GM12801 (cell line): ENCODE data around the gene ADAMTSL1.

Source experiments
- TF ChIP-seq, protein P1 (sequence below): IDR thresholded peaks from one replicate; pipeline ENCODE4 v1.5.1; 2011; ENCODE audit warnings: control low read depth; ENCODE audit not compliant: insufficient read length; ENCODE audit errors: extremely low read depth

The ADAMTSL1 gene

DNA sequence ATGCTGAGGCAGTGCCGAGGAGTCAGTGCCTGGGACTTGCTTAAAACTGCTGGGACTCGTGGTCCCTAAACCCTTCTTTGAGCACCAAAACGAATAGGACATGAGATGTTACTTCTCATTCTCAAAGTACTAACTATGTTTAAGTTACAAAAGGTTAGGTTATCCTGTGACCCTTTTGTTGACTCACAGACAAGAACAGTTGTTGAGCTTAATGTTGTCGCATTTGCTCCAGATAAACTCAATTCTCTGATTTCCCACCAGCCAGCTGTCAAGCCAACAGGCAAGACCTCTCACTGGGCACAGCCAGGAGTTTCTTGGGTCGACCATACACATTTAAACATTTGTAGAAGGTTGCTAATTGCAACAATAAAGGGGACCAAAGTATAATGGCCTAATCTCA is 249.4 kb downstream of the ADAMTSL1 start:
- TF ChIP-seq, protein P1, sequence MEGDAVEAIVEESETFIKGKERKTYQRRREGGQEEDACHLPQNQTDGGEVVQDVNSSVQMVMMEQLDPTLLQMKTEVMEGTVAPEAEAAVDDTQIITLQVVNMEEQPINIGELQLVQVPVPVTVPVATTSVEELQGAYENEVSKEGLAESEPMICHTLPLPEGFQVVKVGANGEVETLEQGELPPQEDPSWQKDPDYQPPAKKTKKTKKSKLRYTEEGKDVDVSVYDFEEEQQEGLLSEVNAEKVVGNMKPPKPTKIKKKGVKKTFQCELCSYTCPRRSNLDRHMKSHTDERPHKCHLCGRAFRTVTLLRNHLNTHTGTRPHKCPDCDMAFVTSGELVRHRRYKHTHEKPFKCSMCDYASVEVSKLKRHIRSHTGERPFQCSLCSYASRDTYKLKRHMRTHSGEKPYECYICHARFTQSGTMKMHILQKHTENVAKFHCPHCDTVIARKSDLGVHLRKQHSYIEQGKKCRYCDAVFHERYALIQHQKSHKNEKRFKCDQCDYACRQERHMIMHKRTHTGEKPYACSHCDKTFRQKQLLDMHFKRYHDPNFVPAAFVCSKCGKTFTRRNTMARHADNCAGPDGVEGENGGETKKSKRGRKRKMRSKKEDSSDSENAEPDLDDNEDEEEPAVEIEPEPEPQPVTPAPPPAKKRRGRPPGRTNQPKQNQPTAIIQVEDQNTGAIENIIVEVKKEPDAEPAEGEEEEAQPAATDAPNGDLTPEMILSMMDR: no peak

DNA sequence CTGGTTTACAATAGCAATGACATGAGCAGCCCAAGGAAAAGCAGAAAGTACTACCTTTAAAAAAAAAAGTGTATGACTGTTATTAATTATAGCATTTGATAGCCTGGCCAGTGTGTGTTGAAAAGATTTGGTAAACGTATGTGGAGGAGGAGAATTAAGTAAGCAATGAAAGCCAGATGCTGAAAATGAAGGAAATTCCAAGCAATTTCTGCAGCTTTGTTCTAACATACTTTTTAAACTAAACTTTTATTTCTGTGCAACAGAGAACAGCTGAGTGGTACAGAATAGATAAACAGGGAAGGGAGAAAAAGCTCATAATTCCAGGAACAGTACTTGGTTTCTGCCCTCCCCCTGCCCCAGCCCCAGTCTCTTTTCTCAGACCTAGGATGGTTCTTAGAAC is 252.6 kb downstream of the ADAMTSL1 start:
- TF ChIP-seq, protein P1: no peak

DNA sequence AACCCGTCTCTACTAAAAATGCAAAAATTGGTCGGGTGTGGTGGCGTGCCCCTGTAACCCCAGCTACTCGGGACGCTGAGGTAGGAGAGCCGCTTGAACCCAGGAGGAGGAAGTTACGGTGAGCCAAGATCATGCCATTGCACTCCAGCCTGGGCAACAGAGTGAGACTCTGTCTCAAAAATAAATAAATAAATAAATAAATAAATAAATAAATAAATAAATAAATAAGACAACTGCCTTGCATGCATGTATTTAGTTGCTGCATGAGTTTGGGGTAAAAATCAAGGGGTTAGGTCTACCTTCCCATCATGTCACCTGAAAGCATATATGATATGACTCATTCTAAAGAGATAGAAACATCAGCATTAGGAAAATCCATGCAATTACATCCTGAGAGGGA is 254.0 kb downstream of the ADAMTSL1 start:
- TF ChIP-seq, protein P1: no peak

DNA sequence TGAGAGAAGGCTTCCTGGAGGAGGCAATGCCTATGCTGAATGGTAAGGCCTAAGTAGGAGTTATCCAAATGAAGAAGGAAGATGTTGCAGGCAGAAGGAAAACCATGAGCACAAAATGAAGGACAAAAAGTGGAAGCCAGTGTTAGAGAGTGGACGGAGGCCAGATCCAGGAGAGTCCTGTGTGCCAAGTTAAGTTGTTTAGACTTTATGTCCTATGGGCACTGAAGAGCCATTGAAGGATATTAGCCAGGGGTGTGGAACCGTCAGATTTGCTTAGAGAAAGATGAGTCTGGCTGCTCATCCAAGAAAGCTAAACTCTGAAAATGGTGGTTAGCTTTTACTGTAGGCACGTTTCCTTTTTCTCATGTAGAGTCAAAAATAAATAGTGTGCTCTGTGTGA is 254.7 kb downstream of the ADAMTSL1 start:
- TF ChIP-seq, protein P1: no peak

DNA sequence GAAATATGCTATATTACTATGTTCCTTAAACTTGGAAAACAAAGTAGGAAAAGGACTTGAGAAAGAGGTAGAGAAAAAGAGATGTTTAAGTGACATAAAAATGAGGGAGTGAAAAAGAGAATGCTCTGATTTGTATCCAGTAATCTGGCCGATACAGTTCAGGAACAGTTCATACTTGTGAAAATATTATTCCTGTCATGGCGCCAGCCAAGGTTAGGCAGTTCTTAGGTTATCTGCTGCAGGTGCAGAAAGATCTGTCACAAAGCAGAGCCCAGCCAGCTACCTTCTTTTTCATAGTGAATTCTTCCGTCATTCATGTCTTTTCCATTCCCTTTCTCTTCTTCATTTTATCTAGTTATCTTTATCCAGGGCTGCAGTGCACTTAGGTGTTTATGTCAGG is 256.3 kb downstream of the ADAMTSL1 start:
- TF ChIP-seq, protein P1: no peak

DNA sequence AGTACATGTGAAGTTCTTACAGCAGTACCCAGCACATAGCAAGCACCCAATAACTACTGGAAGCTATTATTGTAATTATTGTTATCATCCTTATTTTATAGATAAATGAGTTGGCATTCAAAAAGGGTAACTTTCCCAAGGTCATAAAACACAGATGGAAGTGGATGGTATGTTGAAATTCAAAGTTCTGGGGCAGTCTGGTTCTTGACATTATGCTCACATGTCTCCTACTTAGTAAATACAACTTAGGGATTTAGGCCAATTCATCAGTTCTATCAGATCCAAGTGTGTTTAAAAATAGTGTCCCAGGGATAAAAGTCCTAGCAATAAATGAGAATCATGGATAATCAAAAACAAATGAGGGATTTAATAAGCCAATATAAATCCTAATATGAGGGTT is 265.2 kb downstream of the ADAMTSL1 start:
- TF ChIP-seq, protein P1: no peak

DNA sequence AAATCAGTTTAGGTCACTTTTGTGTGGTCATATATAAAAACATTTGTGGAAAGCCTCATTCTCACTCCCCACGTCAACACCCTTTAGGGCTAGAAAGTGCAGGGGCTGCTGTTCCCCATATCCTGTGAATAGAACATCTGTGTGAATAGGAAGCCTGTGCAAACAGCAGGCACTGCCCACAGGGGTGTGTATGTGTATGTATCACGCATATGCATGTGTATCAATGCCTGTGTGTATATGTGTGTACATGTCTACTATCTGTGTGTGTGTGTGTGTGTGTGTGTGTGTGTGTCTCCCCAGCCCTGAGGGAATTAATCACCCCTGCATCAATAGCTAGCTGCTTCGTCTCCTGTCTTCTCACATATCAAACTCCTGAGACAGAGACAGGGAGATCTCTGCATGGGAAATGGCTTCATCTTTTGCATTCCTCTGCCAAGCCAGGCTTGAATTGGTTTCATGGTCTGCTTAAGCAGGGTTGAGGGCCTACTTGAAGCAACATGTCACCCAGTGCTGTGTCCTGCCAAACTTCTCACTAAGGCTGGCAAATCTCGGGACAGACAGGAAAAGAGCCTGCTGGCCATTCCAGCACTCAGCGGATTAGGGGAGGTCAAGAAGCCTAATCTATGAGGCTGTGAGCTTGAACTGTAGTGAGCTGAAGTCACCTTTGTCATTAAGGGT is 265.8 kb downstream of the ADAMTSL1 start:
- TF ChIP-seq, protein P1: no peak

DNA sequence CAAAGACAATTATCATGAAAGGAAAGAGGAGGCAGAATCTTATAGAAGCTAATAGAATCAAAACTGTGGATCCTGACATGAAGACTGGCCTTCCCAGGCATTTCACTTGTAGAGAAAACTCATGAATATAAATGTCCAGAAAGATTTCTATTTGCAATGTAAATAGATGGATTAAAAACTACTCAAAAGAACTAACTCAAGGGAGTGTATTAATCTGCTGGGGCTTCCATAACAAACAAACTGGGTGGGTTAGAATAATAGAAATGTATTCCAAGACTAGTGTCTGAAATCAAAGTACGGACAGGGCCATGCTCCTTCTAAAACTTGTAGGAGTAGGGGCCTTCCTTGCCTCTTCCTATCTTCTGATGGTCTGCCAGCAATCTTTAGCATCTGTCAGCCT is 267.4 kb downstream of the ADAMTSL1 start:
- TF ChIP-seq, protein P1: no peak
